ENCODE data around the gene LHFPL3.

DNA sequence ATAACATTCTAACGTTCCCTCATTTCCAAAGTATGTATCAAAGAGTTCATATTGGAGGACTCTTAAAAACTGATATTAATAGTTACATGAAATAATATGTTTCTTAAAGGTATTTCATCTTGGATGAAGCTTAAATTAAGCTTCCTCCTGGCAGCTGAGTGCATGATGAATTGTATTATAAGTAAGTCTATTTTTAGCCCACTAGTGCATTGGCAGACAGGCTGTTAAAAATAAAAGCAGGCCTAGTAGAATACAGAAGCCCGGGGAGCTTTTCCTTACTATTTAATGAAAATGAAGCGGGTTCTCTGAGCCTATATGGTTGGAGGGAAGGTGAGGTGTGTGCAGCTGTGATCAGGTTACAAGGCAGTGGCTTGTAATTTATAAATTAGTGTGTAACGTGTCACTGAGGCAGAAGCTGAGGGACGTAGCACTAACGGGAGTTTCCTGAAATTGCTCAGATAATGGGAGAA is 554.9 kb downstream of the LHFPL3 start:
- TF ChIP-seq, protein P1, sequence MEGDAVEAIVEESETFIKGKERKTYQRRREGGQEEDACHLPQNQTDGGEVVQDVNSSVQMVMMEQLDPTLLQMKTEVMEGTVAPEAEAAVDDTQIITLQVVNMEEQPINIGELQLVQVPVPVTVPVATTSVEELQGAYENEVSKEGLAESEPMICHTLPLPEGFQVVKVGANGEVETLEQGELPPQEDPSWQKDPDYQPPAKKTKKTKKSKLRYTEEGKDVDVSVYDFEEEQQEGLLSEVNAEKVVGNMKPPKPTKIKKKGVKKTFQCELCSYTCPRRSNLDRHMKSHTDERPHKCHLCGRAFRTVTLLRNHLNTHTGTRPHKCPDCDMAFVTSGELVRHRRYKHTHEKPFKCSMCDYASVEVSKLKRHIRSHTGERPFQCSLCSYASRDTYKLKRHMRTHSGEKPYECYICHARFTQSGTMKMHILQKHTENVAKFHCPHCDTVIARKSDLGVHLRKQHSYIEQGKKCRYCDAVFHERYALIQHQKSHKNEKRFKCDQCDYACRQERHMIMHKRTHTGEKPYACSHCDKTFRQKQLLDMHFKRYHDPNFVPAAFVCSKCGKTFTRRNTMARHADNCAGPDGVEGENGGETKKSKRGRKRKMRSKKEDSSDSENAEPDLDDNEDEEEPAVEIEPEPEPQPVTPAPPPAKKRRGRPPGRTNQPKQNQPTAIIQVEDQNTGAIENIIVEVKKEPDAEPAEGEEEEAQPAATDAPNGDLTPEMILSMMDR (IDR thresholded peaks at IDR 0.05), result no peak
- no peak for TF ChIP-seq POLR2A (IDR thresholded peaks at IDR 0.05)

Measured in esophagus squamous epithelium (tissue), 4 donors.